Measurements from ENCODE around the gene MRPL33.
"Not testable (repeated sequence)": the region's sequence is repeated elsewhere in the genome, so short reads cannot be mapped to it uniquely, and the experiment has no call there.

The MRPL33 gene

DNA sequence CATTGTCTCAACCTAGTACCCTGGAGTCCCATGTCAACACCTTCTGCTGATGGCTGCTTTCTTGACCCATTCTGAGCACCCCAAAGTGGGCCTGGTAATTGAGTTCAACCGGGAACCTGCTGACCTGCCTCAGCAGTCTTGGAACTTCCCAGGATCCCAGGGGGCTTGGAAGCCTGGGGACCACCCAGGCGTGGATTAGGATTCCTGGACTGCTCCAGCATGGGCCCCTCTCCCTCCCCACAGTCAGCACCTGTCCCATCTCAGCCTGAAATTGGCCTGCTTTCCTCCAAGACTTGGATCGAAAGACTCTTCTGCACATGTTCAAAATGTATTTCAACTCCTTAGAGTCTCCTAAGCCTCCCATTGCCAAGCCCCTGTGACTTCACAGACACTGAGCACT, 15.4 kb upstream of the MRPL33 start:
- Histone ChIP-seq H3K9me3 (no peaks in the 10 kb centered on the region), H3K4me3 (ENCODE audit: low read depth, low read length) (no peak overlapping the region), H3K4me1 (peaks cover 9% of the 10 kb centered on the region), H3K27me3 (no peaks in the 10 kb centered on the region), H3K36me3 (no peaks in the 10 kb centered on the region)
- DNase-seq, result no peak
- TF ChIP-seq, protein P1, sequence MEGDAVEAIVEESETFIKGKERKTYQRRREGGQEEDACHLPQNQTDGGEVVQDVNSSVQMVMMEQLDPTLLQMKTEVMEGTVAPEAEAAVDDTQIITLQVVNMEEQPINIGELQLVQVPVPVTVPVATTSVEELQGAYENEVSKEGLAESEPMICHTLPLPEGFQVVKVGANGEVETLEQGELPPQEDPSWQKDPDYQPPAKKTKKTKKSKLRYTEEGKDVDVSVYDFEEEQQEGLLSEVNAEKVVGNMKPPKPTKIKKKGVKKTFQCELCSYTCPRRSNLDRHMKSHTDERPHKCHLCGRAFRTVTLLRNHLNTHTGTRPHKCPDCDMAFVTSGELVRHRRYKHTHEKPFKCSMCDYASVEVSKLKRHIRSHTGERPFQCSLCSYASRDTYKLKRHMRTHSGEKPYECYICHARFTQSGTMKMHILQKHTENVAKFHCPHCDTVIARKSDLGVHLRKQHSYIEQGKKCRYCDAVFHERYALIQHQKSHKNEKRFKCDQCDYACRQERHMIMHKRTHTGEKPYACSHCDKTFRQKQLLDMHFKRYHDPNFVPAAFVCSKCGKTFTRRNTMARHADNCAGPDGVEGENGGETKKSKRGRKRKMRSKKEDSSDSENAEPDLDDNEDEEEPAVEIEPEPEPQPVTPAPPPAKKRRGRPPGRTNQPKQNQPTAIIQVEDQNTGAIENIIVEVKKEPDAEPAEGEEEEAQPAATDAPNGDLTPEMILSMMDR (IDR thresholded peaks at IDR 0.05; ENCODE audit: low read depth, low read length), result no peak

DNA sequence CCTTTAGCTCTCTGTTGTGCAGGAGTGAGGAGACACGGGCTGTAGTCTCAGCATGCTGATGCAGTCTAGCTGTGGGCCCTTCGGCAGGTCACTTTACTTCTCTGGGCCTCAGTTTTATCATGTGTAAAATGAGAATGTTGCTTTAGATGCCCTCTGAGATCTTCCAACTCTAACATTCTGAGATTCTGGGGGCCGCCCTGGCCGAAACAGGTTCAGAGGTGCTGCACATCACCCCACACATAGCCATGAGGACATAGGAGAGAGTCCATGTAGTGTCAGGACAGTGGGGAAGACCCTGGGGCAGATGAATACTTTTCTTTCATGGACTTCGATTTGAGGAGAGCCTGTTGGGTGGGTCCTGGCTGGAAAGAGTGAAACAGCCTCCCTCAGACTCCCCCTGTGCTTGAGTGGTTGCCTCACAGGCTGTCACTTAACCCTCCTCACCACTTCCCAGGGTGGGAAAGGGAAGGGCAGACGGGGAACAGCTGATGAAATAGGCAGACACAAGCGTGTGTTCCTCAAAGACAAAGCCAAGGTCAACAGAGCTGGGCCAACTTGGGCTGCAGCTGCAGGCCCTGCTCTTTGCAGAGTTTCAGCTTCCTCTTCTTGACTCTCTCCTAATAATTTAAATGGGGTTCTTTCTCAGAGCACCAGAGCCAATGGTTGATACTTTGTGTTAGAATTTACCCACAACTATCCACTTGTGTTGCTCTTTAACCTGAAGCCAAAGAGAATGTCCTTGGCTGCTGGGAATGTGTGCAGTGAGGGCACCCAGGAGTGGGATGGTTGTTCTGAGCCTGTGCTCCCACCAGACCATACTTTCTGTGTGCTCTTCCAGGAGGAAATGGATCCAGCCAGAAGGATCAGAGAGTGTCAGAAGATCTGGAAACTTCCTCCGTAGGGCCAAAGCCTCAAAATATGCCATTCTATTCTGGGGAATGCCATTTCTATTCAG, 14.7 kb upstream of the MRPL33 start:
- H3K27me3 ChIP-seq, result no peaks in the 10 kb centered on the region
- H3K9me3 ChIP-seq, result no peaks in the 10 kb centered on the region
- TF ChIP-seq, protein P1 (IDR thresholded peaks at IDR 0.05; ENCODE audit: low read depth, low read length), result no peak
- H3K4me3 ChIP-seq (ENCODE audit: low read depth, low read length), result no peak overlapping the region
- peaks cover 9% of the 10 kb centered on the region for H3K4me1 ChIP-seq
- H3K36me3 ChIP-seq, result no peaks in the 10 kb centered on the region
- no peak for DNase-seq

DNA sequence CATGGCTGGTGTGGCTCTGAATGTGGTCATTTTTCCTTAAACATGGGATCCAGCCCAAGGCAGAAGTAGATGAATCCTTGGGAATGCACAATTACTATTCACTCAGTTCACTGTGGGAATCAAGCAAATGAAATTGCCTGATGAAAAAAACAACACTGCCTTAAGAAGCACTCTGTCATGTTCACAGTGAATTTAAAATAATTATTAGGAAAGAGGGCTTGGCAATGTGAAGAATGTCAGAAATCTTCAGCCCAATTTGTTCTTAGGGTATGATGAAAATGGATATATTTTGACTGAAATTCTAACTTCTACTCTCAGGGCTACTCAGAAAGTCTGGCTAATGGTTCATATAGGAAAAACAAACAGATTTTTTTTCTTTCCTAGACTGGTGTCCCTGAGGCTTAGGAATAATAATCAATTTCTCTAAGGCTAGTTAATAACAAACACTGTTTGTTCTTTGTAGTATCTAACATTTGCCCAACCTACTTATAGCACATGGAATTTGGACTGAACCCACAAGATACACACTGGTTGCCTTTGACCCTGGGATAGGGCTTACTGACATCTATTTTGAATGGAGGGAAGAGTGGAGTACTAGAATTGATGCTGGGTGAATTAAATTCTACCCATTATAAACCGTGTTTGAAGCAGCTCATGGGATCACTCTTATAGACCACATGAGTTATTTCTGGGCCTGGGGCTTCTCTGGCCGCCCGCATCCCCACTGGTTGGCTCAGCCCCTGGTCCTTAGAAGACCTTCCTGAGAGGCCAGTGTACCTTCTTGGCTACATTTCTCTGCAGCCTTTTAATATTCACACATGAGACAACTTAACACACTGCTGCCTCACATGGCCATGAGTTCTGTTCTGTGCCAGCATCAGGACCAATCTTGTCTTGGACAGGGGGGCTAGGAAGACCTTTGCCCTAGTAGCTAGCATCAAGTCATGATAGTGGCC, 8.3 kb upstream of the MRPL33 start:
- Histone ChIP-seq H3K4me3 (ENCODE audit: low read depth, low read length) (no peak overlapping the region), H3K4me1 (no peaks in the 10 kb centered on the region), H3K9me3 (no peaks in the 10 kb centered on the region), H3K27me3 (no peaks in the 10 kb centered on the region), H3K36me3 (no peaks in the 10 kb centered on the region)
- TF ChIP-seq, protein P1 (IDR thresholded peaks at IDR 0.05; ENCODE audit: low read depth, low read length), result no peak
- no peak for DNase-seq

DNA sequence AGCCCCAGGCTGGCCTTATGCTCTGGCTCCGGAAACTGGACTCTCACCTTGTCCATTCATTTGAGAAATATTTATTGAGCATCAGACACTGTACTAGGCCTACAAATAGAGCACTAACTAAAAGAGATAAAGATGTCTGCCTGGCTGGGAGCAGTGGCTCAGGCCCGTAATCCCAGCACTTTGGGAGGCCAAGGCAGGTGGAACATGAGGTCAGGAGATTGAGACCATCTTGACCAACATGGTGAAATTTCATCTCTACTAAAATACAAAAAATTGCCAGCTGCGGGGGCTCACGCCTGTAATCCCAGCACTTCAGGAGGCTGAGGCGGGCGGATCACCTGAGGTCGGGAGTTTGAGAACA, 7.6 kb upstream of the MRPL33 start:
- Histone ChIP-seq H3K27me3 (no peaks in the 10 kb centered on the region), H3K4me3 (ENCODE audit: low read depth, low read length) (no peak overlapping the region), H3K9me3 (no peaks in the 10 kb centered on the region), H3K4me1 (no peaks in the 10 kb centered on the region), H3K36me3 (no peaks in the 10 kb centered on the region)
- no peak for DNase-seq
- TF ChIP-seq, protein P1 (IDR thresholded peaks at IDR 0.05; ENCODE audit: low read depth, low read length), result no peak

DNA sequence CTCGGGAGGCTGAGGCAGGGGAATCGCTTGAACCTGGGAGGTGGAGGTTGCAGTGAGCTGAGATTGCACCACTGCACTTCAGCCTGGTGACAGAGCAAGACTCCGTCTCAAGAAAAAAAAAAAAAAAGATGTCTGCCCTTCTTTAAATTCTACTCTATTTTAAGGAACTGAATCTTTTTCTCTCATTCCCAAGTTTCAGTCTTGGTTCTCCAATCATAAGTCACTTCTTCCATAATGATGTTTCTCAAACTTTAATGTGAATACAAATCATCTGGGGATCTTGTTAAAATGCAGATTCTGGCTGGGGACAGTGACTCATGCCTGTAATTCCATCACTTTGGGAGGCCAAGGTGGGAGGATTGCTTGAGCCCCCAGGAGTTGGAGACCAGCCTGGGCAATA, 7.0 kb upstream of the MRPL33 start:
- DNase-seq; H3K27me3 ChIP-seq; H3K9me3 ChIP-seq; H3K4me3 ChIP-seq (ENCODE audit: low read depth, low read length); H3K4me1 ChIP-seq; H3K36me3 ChIP-seq: not testable (repeated sequence)

DNA sequence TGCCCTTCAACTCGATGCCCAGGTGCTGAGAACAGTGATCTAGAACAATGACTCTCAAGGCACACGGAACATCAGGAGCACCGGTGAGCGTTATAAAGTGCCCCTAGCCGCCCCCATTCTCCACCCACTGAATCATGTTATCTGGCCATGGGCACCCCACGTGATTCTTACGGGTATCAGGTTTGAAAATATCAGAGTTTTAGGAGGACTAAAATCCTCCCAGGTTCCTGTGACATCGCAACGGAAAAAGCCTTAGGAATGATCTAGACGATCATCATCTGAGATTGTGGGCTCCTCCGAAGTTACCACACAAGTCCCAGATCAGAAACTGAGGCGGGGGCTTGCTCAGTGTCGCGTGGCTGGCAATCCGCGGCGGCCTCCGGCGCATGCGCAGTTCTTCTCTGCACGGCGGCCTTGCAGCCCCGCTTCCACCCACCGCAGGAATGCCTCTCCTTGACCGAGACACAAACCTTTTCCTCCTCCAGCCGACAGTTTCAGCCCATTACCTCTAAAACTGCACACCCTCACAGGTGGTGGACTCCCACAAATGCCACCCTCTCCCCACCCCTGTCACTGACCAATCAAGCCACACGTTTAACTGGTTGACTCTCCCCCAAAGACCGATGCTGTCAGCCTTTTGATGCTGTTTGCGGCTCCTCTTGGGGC, 5.8 kb upstream of the MRPL33 start:
- TF ChIP-seq, protein P1 (IDR thresholded peaks at IDR 0.05; ENCODE audit: low read depth, low read length), result no peak
- Histone ChIP-seq H3K9me3 (no peaks in the 10 kb centered on the region), H3K4me1 (no peaks in the 10 kb centered on the region), H3K4me3 (ENCODE audit: low read depth, low read length) (no peak overlapping the region), H3K27me3 (no peaks in the 10 kb centered on the region), H3K36me3 (no peaks in the 10 kb centered on the region)
- DNase-seq, result no peak
